ENCODE data around the gene TREX2. TPM values are rescaled to one million over a fixed set of nuclear protein-coding genes. Genes with fewer than 3 reads are reported as not detected.

TREX2 gene
- total RNA-seq, 4 donors from 2014 or later, result 0.78 to 2.3 (median 1.2) TPM; not detected in 1

GRCh38 chrX:153485396-153486080 is 39.7 kb upstream of the TREX2 start:
- intact Hi-C loops (cut with DNase I), result no loop called here
- H3K36me3 ChIP-seq, result no peaks in the 10 kb centered on the region
- no peaks in the 10 kb centered on the region for H3K9me3 ChIP-seq
- H3K27me3 ChIP-seq, result no peaks in the 10 kb centered on the region
- DNase-seq (ENCODE audit: extremely low spot score), result no peak
- peaks cover 2 to 19% (median 15%) of the 10 kb centered on the region in 4 donors for H3K4me1 ChIP-seq
- 87% methylated on average over 23 of the region's 30 CpGs for WGBS
- H3K4me3 ChIP-seq, result no peak overlapping the region
- TF ChIP-seq POLR2A (IDR thresholded peaks at IDR 0.05; ENCODE audit: low read depth), result no peak
- no peak for TF ChIP-seq POLR2AphosphoS5 (IDR thresholded peaks at IDR 0.05)
- no peak for TF ChIP-seq EP300 (IDR thresholded peaks at IDR 0.05)
- TF ChIP-seq CTCF (IDR thresholded peaks at IDR 0.05), result no peak
- H3K27ac ChIP-seq (replicated peaks in 1 of 4), result no peak overlapping the region

- Histone ChIP-seq H3K27ac (replicated peaks in 1 of 4) (no peak overlapping the region), H3K4me1 (peaks cover under 1 to 3% (median 2%) of the 10 kb centered on the region in 4 donors), H3K9me3 (no peaks in the 10 kb centered on the region), H3K36me3 (no peaks in the 10 kb centered on the region), H3K4me3 (no peak overlapping the region), H3K27me3 (no peaks in the 10 kb centered on the region)
- DNase-seq (ENCODE audit: extremely low spot score), result no peak
- TF ChIP-seq POLR2A (IDR thresholded peaks at IDR 0.05; ENCODE audit: low read depth), result no peak
- TF ChIP-seq CTCF (IDR thresholded peaks at IDR 0.05), result no peak
- TF ChIP-seq EP300 (IDR thresholded peaks at IDR 0.05), result no peak
- TF ChIP-seq POLR2AphosphoS5 (IDR thresholded peaks at IDR 0.05), result no peak
- intact Hi-C loops (cut with DNase I), result no loop called here
- WGBS, result 89% methylated on average over 13 of the region's 23 CpGs
Measured at GRCh38 chrX:153482376-153483015, 36.6 kb upstream of the TREX2 start.

DNA sequence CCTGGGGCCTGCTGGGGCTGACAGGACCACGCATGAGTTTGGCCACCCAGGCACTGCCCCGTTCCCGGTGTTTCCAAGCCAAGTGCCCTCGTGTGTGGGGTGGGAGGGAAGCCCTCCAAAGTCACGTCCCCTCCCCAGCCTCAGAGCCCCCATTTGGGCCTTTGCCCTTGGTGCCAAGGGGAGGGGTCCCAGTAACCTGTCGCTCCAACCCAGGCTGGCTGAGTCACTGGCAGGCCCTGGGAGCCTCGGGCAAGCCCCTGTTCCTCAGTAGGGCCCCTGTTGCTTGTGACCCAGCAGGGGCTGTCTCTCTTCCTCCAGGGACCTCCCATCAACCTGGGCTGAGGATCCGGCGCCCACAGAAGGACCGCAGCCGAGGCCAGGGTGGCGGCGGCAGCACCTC is 35.2 kb upstream of the TREX2 start:
- intact Hi-C loops (cut with DNase I), result no loop called here
- H3K9me3 ChIP-seq, result no peaks in the 10 kb centered on the region
- H3K36me3 ChIP-seq, result no peaks in the 10 kb centered on the region
- no peak overlapping the region for H3K4me3 ChIP-seq
- H3K27me3 ChIP-seq, result peaks cover 0 to under 1% (median 0%) of the 10 kb centered on the region in 4 donors
- peaks cover 6 to 16% (median 12%) of the 10 kb centered on the region in 4 donors for H3K4me1 ChIP-seq
- TF ChIP-seq CTCF (IDR thresholded peaks at IDR 0.05), result no peak
- TF ChIP-seq POLR2AphosphoS5 (IDR thresholded peaks at IDR 0.05), result no peak
- TF ChIP-seq POLR2A (IDR thresholded peaks at IDR 0.05; ENCODE audit: low read depth), result no peak
- no peak for TF ChIP-seq EP300 (IDR thresholded peaks at IDR 0.05)
- no peak overlapping the region for H3K27ac ChIP-seq (replicated peaks in 1 of 4)
- no peak for DNase-seq (ENCODE audit: extremely low spot score)
- WGBS, result 89% methylated on average over 11 of the region's 13 CpGs

- Histone ChIP-seq H3K27me3 (peaks cover 0 to 5% (median 0%) of the 10 kb centered on the region in 4 donors), H3K36me3 (no peaks in the 10 kb centered on the region), H3K9me3 (no peaks in the 10 kb centered on the region), H3K4me1 (peaks cover 12 to 31% (median 29%) of the 10 kb centered on the region in 4 donors), H3K4me3 (no peak overlapping the region), H3K27ac (replicated peaks in 1 of 4) (no peak overlapping the region)
- intact Hi-C loops (cut with DNase I), result no loop called here
- DNase-seq (ENCODE audit: extremely low spot score), result no peak
- WGBS, result 86% methylated on average over 7 of the region's 16 CpGs
- no peak for TF ChIP-seq EP300 (IDR thresholded peaks at IDR 0.05)
- TF ChIP-seq POLR2AphosphoS5 (IDR thresholded peaks at IDR 0.05), result no peak
- TF ChIP-seq CTCF (IDR thresholded peaks at IDR 0.05), result no peak
- TF ChIP-seq POLR2A (IDR thresholded peaks at IDR 0.05; ENCODE audit: low read depth), result no peak
Measured at GRCh38 chrX:153478746-153479145, 32.9 kb upstream of the TREX2 start.

All from esophagus muscularis mucosa (tissue), 4 donors.